GM21515 (cell line): ENCODE data around the gene INPP5A.
"Not testable (repeated sequence)": the region's sequence is repeated elsewhere in the genome, so short reads cannot be mapped to it uniquely, and the experiment has no call there.

Experiments used
- ATAC-seq: cut with Tn5 transposase; IDR thresholded peaks from one replicate; pipeline ENCODE4 v1.9.1; 2021; ENCODE audit not compliant: unreplicated experiment

Gene INPP5A

DNA sequence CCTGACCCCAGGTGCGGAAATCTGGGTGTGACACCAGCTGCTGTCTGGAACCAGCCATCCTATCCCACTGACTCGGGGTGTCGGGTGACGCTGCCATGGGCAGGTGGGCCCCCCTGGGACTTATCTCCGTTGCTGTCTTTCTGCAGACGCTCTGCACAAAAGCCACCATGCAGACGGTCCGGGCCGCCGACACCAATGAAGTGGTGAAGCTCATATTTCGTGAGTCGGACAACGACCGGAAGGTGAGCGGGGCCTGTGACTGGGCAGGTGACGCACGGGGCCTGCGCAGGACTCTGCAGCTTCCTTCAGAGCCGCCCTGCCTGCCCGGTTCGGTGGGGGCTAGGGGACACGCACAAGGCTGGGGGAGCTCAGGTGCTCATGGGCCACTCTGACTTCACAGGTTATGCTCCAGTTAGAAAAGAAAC is 211.8 kb downstream of the INPP5A start:
- ATAC-seq, result no peak

DNA sequence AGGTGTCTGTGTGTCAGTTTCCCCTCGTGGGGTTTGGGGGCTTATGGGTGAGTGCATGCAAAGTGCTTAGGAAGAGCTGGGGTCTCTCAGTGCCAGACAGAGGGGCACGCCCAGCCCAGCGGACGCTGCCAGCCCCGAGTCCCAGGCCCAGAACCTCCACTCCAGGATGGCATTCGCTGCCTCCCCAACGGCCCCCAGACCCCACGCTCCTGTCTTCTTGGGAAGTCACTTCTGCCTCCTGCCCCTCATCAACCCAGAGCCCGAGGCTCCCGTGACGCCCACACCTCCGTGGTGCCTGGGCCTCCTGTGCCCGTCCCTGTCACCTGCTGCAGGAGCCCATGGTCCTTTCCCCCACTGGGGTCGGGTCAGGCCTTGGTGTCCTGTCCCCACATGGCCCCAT is 213.3 kb downstream of the INPP5A start:
- no peak for ATAC-seq

DNA sequence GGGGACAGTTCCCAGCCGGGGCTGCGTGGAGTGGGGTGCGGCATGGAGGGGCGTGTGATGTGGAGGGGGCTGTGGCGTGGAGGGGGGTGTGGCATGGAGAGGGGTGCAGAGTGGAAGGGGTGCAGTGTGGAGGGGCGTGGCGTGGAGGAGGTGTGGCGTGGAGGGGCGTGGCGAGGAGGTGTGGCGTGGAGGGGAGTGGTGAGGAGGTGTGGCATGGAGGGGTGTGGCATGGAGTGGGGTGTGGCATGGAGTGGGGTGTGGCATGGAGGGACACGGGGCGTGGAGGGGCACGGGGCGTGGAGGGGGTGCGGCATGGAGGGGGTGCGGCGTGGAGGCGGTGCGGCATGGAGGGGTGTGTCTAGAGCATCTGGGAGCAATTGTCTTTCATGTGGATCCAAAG is 214.8 kb downstream of the INPP5A start:
- ATAC-seq, result no peak

DNA sequence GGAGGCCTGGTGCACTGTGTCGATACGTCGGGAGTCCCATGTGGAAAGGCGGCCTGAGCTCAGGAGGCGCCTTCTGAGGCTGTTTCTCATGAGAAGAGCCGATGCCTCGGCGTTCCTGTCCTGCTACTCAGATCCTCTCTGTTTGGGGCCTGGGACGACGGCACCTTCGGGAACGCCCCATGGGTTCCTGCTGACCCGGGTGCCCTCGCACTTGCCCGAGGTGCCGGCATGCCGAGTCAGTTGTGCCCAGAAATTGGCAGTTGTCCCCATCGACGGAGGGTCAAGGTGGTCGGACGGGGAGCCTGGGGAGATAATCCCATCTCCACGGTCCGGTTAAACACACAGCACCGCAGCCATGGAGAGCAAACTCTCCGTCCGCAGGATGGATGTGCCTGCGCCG is 215.4 kb downstream of the INPP5A start:
- no peak for ATAC-seq

DNA sequence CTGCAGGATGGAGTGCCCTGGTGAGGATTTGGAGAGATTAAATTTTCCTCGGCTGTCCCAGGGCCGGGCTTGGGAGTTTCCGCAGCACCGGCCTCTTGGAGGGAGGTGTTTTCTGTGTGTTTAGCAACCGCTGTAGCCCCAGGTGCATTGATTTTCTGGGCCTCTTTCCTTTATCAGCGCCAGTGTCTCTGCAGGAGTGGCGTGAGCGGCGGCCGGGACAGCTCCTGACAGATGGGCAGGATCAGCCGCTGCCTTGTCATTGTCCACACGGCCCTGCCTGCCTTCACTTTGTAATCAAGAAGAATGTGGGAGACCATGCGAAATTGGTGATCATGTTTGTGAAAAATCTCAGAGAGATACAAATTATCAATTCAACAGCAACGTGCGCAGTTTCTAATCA is 216.0 kb downstream of the INPP5A start:
- no peak for ATAC-seq

DNA sequence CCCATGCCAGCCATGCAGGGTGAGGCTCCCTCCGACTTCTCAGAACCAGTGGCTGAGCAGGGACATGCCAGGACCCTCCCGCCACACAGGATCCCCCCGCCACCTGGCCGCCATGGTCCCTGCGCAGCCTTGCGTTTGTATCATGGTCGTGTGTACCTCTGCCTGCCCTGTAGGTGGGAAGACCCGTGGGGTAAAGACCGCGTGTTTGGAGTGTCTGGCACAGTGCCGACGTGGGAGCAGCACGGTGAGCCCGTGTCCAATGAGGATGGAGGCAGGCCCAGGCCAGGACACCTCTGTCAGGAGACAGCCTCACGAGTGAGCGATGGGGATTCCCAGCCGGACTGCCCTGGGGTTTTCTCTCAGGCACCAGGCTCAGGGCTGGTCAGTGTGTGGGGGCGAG is 216.5 kb downstream of the INPP5A start:
- no peak for ATAC-seq

DNA sequence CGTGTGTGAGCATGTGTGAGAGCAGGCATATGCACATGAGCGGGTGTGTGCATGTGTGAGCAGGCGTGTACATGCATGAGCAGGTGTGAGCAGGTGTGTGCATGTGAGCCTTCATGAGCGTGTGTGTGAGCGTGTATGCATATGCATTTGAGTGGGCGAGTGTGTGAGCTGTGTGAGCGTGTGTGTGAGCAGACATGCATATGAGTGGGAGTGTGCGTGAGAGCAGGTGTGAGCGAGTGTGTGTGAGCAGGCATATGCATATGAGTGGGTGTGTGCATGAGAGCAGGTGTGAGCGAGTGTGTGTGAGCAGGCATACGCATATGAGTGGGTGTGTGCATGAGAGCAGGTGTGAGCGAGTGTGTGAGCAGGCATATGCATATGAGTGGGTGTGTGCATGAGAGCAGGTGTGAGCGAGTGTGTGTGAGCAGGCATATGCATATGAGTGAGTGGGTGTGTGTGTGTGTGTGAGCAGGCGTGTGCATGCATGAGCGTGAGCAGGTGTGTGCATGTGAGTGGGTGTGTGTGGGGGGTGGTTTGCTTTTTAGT is 217.7 kb downstream of the INPP5A start:
- ATAC-seq, result no peak

DNA sequence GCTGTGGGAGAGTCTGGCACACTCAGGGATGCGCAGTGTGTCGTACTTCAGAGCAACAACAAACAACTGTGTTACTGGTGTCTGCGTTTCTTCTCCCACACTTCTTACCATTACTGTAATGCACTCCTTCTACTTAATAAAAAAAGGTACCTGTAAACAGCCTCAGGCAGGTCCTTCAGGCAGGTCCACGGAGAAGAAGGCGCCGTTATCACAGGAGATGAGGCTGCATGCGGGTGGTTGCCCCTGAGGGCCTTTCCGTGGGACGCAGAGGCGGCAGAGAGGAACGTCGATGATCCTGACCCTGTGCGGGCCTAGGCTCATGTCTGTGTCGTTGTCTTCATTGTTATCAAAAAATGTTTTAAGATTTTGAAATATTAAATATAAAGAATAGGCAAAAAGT is 219.0 kb downstream of the INPP5A start:
- no peak for ATAC-seq

DNA sequence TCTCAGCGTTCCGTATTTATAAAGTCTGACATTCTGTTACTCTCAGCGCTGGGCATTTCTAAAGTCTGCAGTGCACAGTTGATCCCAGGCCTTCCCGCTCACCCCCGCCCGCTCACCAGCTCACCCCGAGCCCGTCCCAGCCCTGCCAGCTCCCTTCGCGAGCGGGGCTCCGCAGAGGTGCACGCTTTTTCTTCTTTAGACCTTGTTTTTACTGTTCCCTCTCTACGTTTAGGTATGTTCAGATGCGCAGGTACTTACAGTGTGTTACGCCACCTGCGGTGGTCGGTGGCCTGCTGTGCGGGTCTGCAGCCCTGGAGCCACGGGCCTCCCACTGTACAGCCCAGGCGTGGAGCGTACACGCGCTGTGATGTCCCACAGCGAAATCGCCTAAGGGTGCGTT is 219.6 kb downstream of the INPP5A start:
- no peak for ATAC-seq

DNA sequence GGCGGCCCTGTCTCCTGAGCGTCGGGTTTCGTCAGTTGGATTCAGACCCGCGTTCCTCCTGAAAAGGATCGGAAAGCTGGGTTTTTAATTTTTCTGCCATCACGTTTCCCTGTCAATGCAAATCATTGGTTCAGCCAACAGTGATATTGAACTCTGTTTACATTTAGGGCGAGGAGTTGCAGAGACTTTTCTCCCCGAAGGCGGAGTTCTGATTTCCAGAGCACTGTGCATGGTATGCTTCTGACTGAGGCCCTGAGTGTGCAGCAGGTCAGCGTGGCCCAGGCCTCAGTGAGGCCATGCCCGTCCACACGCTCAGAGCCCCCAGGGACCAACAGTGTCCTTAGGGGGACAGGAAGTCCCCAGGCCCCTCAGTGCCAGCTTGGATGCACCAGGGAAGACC is 221.3 kb downstream of the INPP5A start:
- no peak for ATAC-seq

DNA sequence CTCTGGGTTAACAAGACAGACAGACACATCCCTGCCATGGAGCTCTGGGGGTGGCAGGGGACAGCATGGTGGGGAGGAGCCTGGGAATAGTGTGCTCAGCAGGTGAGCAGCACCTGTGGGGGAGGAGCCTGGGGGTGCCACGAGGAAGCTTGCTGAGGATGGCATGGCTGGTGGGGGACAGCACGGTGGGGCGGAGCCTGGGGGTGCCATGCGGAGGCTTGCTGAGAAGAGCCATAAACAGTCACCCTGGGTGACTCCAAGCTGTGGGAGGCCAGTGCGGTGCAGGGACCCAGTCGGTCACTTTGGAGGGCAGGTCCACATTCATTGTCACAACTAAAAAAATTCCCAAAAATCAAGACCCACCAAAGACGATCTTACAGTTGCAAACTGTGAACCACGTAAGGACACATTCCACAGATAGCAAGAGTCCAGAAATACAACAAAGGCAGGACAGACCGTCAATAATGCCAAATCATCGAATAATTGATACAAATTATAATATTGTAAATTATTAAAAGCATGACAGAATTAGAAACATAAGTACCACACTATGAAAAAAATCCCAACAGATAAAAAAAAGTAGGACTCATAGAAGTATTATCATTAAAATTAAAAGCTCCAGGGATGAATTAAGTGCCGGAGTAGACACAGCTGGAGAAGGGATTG is 223.9 kb downstream of the INPP5A start:
- ATAC-seq, result no peak

DNA sequence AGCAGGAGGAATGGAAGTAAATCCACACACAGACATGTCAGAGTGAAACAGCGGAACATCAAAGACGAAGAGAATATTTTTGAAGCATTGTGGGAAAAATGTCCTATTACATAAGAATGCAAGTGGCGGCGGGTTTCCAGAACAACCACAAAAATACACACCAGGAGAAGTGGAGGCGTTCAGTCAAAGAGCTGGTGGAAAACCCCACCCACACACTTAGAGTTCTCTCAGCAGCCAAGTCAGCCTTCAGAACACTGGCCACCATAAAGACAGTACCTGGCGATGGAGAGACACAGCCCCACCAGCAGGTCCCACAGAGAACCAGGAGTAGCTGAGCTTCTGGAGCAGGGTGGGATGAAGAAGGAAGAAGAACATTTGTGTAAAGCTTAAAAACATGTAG is 224.7 kb downstream of the INPP5A start:
- ATAC-seq, result no peak

DNA sequence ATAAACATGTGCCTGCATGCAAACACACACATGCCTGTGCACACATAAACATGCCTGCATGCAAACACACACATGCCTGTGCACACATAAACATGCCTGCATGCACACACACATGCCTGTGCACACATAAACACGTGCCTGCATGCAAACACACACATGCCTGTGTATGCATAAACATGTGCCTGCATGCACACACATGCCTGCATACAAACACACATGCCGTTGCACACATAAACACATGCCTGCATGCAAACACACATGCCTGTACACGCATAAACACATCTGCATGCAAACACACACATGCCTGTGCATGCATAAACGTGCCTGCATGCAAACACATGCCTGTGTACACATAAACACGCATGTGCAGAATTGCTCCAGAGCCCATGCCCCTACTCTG is 226.0 kb downstream of the INPP5A start:
- ATAC-seq, result no peak

DNA sequence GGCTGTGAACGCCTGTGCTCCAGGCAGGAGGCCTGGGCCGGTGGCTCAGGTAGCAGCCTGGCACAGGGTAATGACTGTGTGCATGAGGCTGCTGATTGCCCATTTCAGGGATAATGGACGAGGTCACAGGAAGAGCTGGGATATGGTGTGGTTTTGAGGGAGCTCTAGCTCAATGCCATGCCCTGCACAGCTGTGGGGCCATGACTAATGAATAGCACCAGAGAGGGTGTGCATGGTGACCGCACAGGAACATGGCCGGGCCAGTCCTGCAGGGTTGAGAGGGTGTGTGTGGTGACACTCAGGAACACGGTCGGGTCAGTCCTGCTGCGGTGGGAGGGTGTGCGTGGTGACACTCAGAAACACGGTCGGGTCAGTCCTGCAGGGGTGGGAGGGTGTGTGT is 226.5 kb downstream of the INPP5A start:
- ATAC-seq, result no peak

DNA sequence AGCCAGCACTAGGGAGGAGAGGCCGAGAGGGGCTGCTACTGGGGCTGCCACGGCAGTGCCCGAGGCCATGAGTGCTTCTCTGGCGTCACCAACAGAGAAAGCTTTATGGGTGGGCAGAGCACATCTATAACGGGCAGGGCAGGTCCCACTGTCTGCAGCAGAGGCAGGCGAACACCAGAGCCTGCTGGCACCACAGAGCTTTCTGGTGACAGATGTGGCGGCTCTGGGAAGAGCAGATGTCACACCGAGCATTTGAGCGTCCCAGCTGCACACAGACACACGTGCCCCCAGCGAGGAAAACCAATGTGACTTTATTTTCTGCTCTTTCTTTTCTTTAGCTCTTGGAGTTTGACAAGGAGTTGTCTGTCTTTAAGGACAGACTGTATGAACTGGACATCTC is 227.8 kb downstream of the INPP5A start:
- ATAC-seq, result no peak

DNA sequence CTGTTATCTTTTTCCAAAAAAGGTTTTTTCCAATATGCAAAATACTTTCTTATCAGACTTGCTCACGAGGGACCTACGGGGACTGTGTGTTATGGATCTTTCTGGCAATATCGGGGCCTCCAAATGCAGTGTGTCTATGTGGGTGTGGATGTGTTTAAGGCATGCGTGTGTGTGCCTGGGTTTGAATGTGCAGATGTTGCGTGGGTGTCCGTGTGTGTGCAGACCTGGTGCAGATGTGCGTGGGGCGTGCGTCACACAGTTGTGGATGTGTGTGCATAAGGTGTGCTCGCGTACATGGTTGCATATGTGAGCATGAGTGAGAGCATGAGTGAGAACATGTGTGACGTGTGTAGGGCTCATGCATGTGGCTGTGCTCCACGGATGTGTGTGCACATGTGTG is 228.7 kb downstream of the INPP5A start:
- no peak for ATAC-seq

DNA sequence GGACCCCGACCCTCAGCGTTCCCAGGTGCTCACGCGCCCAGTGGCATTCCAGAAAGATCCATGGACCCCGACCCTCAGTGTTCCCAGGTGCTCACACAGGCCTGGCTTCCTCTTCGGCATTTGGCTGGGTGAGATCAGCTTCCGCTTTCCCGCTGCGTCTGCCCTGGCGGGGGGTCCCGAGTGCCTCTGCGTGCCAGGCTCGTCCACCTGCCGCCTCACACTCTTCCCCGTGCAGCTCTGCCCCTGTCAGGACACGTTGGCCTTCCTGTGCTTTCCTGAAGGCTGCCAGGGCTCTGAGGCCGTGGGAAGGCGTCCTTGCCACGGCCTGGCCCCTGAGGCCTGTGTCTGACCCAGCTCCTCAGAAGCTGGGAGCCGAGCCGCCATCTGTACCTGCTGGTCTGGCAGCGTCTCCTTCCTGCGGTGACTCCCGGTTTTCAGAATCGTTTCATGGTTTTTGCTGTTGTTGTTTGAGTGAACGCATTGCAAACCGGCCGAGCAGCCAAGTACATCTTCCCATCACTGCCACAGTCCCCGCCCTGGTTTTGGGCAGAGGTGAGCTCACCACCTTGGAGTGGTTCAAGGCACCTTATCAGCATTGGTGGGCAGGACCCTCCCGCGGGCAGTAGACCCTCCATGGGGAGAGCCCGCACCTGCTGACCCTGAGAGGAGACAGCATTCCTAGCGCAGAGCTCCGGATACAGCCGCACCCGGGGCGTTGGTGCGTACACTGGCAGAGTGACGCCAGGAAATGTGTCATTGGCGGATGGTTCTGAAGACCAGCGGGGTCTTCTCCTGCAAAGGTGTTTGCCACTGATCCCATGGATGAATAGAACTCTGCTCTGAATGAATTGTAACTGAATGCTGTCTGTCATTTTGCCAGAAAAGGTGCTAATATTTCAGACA is 231.0 kb downstream of the INPP5A start:
- no peak for ATAC-seq

DNA sequence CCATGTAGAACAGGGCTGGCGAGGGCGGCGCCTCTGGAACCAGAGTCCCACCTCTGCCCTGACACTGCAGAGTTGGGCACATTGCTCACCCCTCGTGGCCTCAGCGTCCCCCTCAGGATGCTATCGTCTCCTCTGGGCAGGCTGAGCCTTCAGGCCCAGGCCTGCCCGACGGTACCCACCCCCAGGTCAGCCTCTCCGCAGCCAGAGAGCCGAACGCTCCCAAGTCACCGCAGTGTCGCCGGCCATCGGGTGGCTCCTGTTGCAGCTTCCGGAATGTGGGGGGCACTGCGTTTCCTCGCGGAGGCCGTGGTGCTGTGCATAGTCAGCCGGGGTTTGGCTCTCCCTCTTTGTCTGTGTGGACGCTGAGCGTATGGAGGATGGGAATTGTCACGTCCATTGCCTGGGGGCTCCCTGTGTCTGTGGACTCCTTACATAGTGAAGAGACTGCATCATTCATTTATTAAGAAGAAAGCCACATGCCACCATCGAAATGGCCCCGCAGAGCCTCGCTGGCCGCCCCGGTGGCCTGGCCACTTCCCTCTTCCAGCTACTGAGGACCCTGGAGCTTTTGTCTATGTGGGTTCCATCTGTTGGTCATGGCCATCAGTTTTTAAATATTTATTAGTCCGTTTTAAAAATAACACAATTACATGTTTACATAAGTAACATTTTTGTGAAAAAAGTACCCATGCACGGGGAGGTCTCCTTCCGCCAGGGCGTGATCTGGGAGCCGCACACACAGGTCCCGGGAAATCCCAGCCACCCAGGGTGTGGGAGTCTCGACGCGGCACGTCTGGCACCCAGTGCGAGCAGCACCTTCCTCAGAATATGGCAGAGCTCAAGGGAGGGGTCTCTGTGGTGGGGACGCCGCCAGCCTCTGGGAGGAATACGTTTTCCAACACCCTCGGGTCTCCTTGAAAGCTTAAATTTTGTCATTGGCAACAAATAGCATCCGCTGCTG is 232.8 kb downstream of the INPP5A start:
- no peak for ATAC-seq

DNA sequence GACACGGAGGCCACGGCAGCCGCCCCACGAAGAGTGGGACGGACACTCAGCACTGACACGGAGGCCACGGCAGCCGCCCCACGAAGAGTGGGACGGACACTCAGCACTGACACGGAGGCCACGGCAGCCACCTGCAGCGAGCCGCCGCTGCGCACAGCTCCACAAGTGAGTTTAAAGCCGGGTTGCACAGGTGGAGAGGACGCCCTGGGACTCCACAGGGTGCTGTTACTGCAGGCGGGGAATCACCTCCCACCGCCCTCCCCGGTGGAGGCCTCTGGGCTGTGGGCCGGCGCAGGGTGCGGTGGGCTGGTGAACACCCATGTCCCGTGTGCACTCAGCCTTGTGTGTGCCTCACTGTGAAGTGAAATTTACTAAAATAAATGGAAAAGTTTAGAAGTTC is 235.2 kb downstream of the INPP5A start:
- not testable (repeated sequence) for ATAC-seq

DNA sequence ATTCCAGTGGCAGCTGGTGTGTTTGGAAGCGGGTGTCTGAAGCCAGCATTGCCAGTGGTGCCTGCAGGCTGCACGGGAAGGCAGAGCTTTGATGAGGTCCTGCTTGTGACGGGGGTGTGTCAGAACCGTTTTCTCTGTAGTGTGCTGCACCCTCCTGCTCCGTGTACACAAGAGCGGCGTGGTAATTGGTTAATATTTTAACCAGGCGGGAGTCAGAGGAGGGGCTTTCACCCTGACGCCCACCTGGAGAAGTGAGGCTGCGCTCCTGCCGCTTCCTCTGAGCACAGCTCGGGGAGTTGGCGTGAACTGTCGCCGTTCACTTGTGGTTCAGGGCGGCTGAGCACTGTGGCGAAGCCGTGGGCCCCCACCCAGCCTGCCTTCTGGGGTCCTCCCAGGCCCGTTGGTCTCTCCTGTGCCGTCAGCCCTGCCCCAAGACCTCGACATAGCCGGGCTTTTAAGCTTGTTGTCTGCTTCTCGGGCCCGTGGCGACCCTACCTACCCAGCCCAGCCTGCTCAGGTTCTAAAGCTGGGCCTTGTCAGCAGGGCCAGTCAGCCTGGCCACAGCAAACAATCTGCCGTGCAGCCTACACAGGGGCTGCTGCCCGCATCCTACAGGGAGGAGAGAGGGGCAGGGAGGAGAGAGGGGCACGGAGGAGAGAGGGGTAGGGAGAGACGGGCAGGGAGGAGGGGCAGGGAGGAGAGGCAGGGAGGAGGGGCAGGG is 236.8 kb downstream of the INPP5A start:
- ATAC-seq, result no peak
